Upper lobe of left lung (tissue), 6 donors: ENCODE measurements around the gene CFAP57. TPM values are rescaled to one million over a fixed set of nuclear protein-coding genes. Genes with fewer than 3 reads are reported as not detected.
A peak's percentile ranks its signal among the peaks of the same experiment; 100 is the strongest.

Experiments
- ATAC-seq, 2 donors: fragments of 200-7000 bp; cut with Tn5 transposase; one replicate each; pipeline ENCODE4 v1.9.1; 2022; ENCODE audit warnings: mild to moderate bottlenecking in 2 of 2, moderate library complexity in 2 of 2; ENCODE audit not compliant: low FRiP score in 2 of 2
- DNase-seq, 2 donors: peaks; one replicate each; pipeline ENCODE4 v3.0.0-alpha.2; 2019 to 2020
- H3K27ac ChIP-seq, 4 donors: fragments of 200-600 bp; sonication (generic); one replicate each; pipeline ENCODE4 v1.5.1; 2016 to 2019
- H3K27me3 ChIP-seq, 4 donors: fragments of 200-600 bp; sonication (generic); one replicate each; pipeline ENCODE4 v1.5.1; 2017 to 2019
- H3K36me3 ChIP-seq, 4 donors: fragments of 200-600 bp; sonication (generic); one replicate each; pipeline ENCODE4 v1.5.1; 2016 to 2019
- H3K4me1 ChIP-seq, 4 donors: fragments of 200-600 bp; sonication (generic); one replicate each; pipeline ENCODE4 v1.5.1; 2018 to 2019
- H3K4me3 ChIP-seq, 4 donors: fragments of 200-600 bp; sonication (generic); one replicate each; pipeline ENCODE4 v1.5.1; 2017 to 2019; ENCODE audit warnings: mild to moderate bottlenecking in 2 of 4, moderate library complexity in 1 of 4
- H3K9me3 ChIP-seq, 4 donors: fragments of 200-600 bp; sonication (generic); one replicate each; pipeline ENCODE4 v1.5.1; 2018 to 2019
- CTCF ChIP-seq, 6 experiments: fragments of 450-650 bp in 4 of 6; fragments of 200-600 bp in 2 of 6; sonication (generic) in 2 of 6; IDR thresholded peaks; one replicate each; pipeline ENCODE4 v1.5.1; 2016 to 2019; ENCODE audit warnings: antibody characterized with exemption in 6 of 6
- EP300 ChIP-seq, 4 donors: sonication (generic); formaldehyde crosslinking; IDR thresholded peaks; one replicate each; pipeline ENCODE4 v1.5.1; 2017; ENCODE audit warnings: antibody characterized with exemption in 4 of 4, control low read depth in 2 of 4
- POLR2A ChIP-seq, 4 donors: fragments of 450-650 bp; IDR thresholded peaks; one replicate each; pipeline ENCODE4 v1.5.1; 2016 to 2017; ENCODE audit warnings: antibody characterized with exemption in 4 of 4, mild to moderate bottlenecking in 2 of 4
- POLR2AphosphoS5 ChIP-seq, 2 donors: sonication (generic); formaldehyde crosslinking; IDR thresholded peaks; one replicate each; pipeline ENCODE4 v1.5.1; 2017; ENCODE audit warnings: antibody characterized with exemption in 2 of 2
- WGBS, 2 donors: methylation state at CpG; one replicate each; pipeline ENCODE4 v1.1.5; 2017 to 2018; 5-methylcytosine and 5-hydroxymethylcytosine counted together
- total RNA-seq, 6 donors: library from RNA; depleted of rRNA in 4 of 6; stranded (reverse); fragments of >200 nt in 4 of 6; gene quantifications; one replicate each; pipeline versions ENCODE4 v1.1.0 to v1.2.1, GENCODE V29; 2016 to 2021
- donor health status: DM: no; HTN: no; CAD: no; lungs with moderate emphysema.
- donor health status: DM: no; HTN: yes; CAD: no; lungs with severe emphysema.

The CFAP57 gene
- total RNA-seq, result 10 to 100 TPM in 1 of 6 donors, 1 to 10 TPM in 4, under 1 TPM in 1; 0.37 to 23.1 (median 3.7) TPM

GRCh38 chr1:43171876-43172526 is at the start of gene CFAP57, which contains the start of gene EBNA1BP2:
Gene CFAP57, plus strand, starts transcription at chr1:43172330. Its CDS starts 424 bp downstream, at chr1:43172754.
Gene EBNA1BP2, minus strand, starts transcription at chr1:43172290. Its CDS starts 172 bp downstream, at chr1:43172118.
- peak within 1 kb of the TSS; percentile 53 to 63 (median 54) for H3K27ac ChIP-seq
- TF ChIP-seq POLR2A (IDR thresholded peaks at IDR 0.05), result peak in 1 of 4 donors; percentile 33
- peak; percentile 11 to 56 for TF ChIP-seq POLR2AphosphoS5 (IDR thresholded peaks at IDR 0.05)
- no peak for TF ChIP-seq CTCF (IDR thresholded peaks at IDR 0.05)
- H3K27me3 ChIP-seq, result no peaks in the 10 kb centered on the region
- no peaks in the 10 kb centered on the region for H3K9me3 ChIP-seq
- H3K36me3 ChIP-seq, result peaks cover under 1 to 36% (median 20%) of the 10 kb centered on the region in 4 donors
- peak; percentile 90 to 91 for DNase-seq
- H3K4me1 ChIP-seq, result peaks cover 9 to 24% (median 16%) of the 10 kb centered on the region in 4 donors
- WGBS, 2 donors, result 0% methylated on average over 9 to 44 of the region's 45 CpGs
- peak; percentile 92 to 95 for ATAC-seq
- H3K4me3 ChIP-seq, result peak within 1 kb of the TSS; percentile 78 to 97 (median 92)

- no peaks in the 10 kb centered on the region for H3K27me3 ChIP-seq
- 85 to 100% methylated on average over 1 of the region's 1 CpG for WGBS, 2 donors
- no peak overlapping the region for H3K4me3 ChIP-seq
- no peak for TF ChIP-seq CTCF (IDR thresholded peaks at IDR 0.05)
- TF ChIP-seq POLR2AphosphoS5 (IDR thresholded peaks at IDR 0.05), result no peak
- no peak for TF ChIP-seq POLR2A (IDR thresholded peaks at IDR 0.05)
- TF ChIP-seq EP300 (IDR thresholded peaks at IDR 0.05), result no peak
- no peaks in the 10 kb centered on the region for H3K9me3 ChIP-seq
- H3K36me3 ChIP-seq, result no peaks in the 10 kb centered on the region
- no peak overlapping the region for H3K27ac ChIP-seq
- no peaks in the 10 kb centered on the region for H3K4me1 ChIP-seq
- DNase-seq (no peak), ATAC-seq (no peak)
Measured at GRCh38 chr1:43123031-43123430, 49.1 kb upstream of the CFAP57 start.

- WGBS, 2 donors, result 90 to 92% methylated on average over 3 of the region's 3 CpGs
- Histone ChIP-seq H3K27ac (no peak overlapping the region), H3K27me3 (no peaks in the 10 kb centered on the region), H3K4me1 (no peaks in the 10 kb centered on the region), H3K9me3 (no peaks in the 10 kb centered on the region), H3K4me3 (no peak overlapping the region), H3K36me3 (no peaks in the 10 kb centered on the region)
- ATAC-seq, result no peak
- TF ChIP-seq POLR2AphosphoS5 (IDR thresholded peaks at IDR 0.05) (no peak), CTCF (IDR thresholded peaks at IDR 0.05) (no peak), EP300 (IDR thresholded peaks at IDR 0.05) (no peak), POLR2A (IDR thresholded peaks at IDR 0.05) (no peak)
- DNase-seq, result no peak
Measured at GRCh38 chr1:43128816-43129215, 43.3 kb upstream of the CFAP57 start.

- ATAC-seq, result no peak
- no peak for DNase-seq
Measured at GRCh38 chr1:43129426-43129825, 42.7 kb upstream of the CFAP57 start.

More at GRCh38 chr1:43129426-43129825, 42.7 kb upstream of the CFAP57 start:
- WGBS, 2 donors, result 79 to 83% methylated on average over 5 of the region's 5 CpGs
- TF ChIP-seq POLR2A (IDR thresholded peaks at IDR 0.05), result no peak
- TF ChIP-seq EP300 (IDR thresholded peaks at IDR 0.05), result no peak
- no peak for TF ChIP-seq CTCF (IDR thresholded peaks at IDR 0.05)
- H3K4me1 ChIP-seq, result peaks cover 0 to 4% (median 0%) of the 10 kb centered on the region in 4 donors
- H3K9me3 ChIP-seq, result no peaks in the 10 kb centered on the region
- no peaks in the 10 kb centered on the region for H3K27me3 ChIP-seq
- H3K4me3 ChIP-seq, result no peak overlapping the region
- H3K36me3 ChIP-seq, result no peaks in the 10 kb centered on the region
- no peak overlapping the region for H3K27ac ChIP-seq
